ENCODE measurements around the gene C3orf22. TPM values are rescaled to one million over a fixed set of nuclear protein-coding genes. Genes with fewer than 3 reads are reported as not detected.

Gene C3orf22
- total RNA-seq, 1 experiment from 2014 or later = not detected

GRCh38 chr3:126528419-126528799 is 30.3 kb downstream of the C3orf22 start:
- no peak for DNase-seq (ENCODE audit: low spot score)

DNA sequence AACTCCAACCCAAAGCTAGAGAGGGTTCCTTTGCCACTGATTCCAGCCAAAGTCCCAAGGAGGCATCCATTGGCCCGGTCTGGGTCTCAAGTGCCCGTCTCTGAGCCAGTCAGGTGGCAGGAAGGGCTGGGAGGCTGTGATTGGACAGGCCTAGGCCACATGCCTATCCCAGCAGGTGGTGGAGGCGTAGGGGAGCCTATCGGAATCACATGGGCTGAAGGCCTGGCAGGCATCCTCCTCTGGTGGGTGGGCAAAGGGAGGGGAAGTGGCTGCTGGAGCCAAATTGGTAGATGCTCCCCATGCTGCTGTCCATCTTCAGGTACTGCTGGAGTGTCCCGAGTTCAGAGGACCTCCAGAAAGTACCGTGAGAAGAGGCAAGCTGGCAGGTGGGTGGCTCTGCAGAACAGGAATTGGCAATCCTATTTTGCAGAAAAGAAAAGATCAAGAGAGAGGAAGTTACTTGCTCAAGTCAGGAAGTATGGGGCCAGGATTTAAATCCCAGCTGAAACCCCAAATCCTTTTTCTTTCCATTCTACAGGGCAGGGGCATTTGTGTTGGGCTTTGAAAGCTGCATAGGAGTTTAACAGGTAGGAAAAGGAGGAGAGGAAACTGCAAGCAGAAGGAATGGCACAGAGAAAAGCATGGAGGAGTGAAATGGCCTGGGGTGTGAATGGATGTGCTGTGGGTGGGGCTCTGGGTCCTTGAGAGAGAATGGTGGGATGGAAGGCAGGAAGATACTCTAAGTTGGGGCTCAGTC is 31.1 kb downstream of the C3orf22 start:
- DNase-seq (ENCODE audit: low spot score) = no peak

GRCh38 chr3:126527006-126527405 is 31.7 kb downstream of the C3orf22 start:
- no peak for DNase-seq (ENCODE audit: low spot score)

- no peak for DNase-seq (ENCODE audit: low spot score)
Measured at GRCh38 chr3:126526668-126527005, 32.1 kb downstream of the C3orf22 start.

DNA sequence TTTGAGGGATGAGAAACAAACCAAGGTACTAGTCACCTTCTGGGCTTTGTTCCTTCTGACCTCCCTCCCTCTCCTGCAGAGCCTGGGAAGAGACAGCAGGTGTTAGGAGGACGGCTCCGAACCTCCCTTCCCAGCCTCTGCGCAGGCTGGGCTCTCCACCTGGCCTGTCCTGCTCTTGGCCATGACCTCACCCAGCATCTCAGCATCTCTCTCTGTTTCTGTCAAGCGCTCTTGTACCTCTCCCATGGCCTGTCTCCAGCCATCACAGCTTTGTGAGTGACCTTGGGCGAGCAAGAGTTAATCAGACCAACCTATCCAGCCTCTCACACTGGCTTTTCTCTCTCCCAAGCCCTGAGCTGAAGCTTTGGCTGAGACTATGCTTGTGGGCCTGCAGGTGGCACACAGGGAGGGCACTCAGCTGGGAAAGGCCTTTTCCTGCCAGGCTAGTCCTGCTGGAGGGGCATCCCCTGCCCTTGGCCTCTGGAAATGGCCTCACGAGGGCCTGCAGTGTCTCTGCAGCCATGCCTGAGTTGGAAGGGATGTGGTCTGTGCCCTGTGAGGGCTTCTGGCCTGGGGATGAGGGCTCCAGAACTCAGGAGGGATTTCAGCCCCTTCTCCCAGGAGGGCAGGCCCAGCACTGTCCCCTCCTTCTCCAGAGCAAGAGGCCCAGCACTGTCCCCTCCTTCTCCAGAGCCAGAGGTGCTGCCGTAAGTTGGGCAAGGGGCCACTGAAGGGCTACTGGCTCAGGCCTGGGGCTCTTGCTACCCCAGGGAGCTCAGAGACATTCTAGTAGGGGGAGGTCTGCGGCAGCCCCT is 32.7 kb downstream of the C3orf22 start:
- no peak for DNase-seq (ENCODE audit: low spot score)

DNA sequence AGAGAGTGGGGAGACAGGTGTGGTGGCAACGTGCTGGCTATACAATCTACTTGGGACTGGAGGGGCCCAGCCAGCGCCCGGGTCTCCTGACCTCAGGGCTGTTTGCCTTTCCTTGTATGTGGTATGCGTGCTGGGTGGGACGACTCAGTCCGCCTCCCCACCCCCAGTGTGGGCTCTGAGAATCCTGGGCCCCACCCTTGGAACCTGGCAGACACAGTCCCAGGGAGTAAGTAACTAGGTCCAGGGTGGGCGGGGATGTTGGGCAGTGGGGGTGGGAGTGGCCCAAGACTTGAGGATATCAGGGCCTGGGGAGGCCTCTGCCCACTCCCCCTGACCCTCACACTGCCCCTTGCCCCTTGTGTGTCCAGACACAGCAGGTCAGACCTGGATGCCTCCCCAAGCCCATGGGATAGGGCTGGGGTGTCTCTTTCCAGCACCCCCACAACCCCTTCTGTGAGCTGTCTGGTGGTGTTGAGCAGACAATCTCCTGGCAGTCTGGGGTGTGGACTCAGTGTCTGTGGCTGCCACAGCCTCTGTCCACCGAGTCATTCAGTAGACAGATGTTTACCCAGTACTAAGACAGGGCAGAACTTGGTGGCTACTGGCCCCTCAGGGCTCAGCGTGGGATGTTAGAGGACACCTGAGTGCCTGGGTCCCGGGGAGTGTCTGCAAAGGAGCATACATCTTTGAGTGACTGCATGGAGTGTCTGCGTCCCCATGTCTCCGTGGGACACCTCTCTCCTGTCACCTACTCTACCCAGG is 33.5 kb downstream of the C3orf22 start:
- DNase-seq (ENCODE audit: low spot score) = no peak

DNA sequence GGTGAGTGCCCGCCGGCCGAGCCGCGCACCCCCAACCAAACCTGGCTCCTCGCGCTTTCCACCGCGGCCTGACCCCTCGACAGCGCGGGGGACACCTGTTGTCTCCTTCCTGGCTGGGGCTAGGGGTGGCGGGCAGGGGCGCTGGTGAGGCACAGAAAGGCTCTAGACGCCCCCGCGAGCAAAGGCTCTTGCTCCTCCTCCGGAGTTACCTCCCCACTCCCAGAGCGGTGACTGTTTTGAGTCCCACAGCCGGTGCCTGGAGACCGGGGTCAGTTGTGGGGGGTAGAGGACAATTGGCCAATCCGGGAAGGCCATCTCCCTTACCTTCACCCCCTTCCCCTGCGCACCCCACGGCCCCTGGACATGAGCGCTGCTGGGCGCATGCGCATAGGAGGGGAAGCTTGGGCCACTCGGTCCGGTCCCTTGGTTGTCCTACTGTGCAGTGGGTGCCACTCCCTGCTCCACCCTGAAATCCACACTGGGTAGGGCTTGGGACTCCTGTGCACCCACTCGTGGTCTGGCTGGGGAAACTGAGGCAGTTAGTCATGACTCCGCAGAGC is 34.2 kb downstream of the C3orf22 start:
- DNase-seq (ENCODE audit: low spot score) = no peak

- peak; percentile 39 for DNase-seq (ENCODE audit: low spot score)
Measured at GRCh38 chr3:126523745-126524428, 34.8 kb downstream of the C3orf22 start, which contains the start of gene CHST13. Gene CHST13, plus strand, starts transcription at chr3:126524155. Its CDS starts 178 bp downstream, at chr3:126524333.

DNA sequence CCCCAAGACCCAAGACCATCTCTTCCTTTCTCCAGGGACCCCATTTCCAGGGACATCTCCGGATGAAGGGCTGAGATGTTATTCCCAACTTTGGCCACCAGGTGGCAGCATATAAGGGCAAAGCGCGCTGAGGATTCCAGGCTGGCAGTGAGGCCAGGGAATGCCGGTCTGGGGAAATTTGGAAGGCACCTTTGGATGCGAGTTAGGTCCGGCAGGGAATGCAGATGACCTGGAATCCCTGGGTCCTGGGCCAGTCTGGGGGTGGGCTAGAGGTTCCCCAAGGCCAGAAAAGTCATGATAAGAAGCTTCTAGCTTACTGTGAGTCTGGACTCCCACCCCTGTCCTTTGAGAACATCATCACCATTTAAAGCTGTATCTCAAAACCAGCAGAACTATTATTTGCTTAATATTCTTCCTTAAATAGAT is 36.4 kb downstream of the C3orf22 start:
- peak; percentile 67 for DNase-seq (ENCODE audit: low spot score)

DNA sequence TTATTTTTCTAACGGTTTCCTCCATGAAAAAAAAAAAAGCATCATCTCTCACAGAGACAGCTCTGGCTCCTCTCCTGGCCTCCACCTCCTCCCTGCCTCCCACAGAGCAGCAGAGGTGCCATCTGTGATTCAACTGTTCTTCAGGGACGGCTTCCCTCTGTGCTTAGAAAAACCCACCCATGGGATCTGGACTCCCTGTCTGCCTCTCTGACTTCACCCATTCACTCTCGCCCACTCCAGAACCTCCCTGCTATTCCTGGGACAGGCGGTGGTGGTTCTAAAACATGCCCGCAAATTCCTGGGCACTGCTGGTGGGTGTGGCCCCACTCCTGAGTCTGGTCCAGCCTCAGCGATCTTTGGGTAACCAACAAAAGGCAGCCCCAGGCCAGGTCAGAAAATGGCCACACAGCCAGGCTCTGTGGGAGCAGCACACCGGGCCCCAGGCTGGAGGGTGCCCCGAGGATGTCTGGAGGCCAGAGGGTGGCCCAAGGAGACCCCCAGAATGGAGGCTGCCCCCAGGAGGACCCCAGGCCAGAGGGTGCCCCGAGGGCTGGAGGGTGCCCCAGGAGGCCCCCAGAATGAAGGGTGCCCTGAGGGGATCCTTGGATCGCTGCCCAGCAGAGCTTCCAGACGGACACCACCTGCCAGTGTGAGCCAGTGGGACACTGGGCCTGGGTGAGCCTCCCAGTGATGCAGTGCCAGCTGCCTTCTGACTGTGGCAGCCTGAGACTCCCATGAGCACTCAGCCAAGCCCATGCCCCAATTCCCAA is 37.4 kb downstream of the C3orf22 start:
- DNase-seq (ENCODE audit: low spot score) = no peak

DNA sequence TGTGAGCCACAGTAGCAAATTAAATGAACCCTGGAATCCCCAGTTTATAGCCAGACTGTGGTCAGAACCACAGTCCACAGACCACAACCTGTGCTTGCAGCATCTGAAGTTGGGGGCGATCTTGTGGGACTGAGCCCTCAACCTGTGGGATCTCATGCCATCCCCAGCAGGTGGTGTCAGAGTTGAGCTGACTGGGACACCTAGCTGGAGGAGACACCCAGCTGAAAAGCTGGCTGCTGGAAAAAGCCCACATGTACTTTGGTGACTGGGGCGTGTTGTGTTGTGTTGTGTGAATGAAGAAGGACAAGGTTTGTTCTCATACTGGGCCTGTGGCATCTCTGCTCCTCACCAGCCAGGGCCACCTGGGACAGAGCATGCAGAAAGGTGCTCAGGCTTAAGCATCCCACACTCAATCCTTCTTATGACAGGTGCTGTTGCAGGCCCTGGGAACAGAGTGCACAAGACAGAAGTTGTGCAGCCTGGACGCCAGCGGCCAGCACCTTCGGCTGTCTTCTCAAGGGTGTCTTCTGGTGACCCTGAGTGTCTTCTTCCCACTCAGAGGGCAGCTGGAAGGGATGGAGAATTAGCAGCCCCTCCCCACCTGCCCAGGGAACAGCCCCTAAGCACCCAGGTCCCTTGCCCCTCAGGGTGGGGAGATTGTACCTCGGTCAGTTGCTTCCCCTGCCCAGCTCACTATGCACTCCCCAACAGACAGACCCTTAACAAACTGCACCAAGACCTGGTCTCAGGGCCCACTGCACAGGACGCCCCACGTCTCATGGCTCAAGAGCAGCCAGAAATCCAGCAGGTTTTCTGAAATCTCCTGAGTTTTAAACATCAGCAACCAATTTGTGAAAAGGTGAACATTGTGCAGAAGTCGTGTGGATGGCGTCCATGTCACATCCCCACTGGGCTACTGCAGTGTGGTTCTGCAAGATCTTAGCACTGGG is 39.0 kb downstream of the C3orf22 start:
- DNase-seq (ENCODE audit: low spot score) = no peak

DNA sequence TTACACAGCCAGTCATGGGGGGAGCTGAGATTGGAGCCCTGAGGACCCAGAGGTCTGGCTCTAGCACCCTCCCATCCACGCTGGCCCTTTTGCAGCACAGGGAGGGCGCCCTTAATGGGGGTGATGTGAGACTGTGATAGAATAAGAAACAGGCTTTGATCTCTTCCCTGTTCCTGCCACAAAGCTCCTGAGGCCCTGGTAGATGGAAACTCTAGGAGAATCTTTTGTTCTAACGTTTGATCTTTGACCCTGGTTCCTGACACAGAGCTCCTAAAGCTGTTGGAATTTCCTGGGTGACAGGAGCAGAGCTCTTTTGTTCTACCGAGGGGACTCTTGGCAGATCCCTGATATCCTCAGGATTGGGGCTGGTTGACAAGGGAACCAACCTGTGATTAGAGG is 40.0 kb downstream of the C3orf22 start:
- DNase-seq (ENCODE audit: low spot score) = no peak

DNA sequence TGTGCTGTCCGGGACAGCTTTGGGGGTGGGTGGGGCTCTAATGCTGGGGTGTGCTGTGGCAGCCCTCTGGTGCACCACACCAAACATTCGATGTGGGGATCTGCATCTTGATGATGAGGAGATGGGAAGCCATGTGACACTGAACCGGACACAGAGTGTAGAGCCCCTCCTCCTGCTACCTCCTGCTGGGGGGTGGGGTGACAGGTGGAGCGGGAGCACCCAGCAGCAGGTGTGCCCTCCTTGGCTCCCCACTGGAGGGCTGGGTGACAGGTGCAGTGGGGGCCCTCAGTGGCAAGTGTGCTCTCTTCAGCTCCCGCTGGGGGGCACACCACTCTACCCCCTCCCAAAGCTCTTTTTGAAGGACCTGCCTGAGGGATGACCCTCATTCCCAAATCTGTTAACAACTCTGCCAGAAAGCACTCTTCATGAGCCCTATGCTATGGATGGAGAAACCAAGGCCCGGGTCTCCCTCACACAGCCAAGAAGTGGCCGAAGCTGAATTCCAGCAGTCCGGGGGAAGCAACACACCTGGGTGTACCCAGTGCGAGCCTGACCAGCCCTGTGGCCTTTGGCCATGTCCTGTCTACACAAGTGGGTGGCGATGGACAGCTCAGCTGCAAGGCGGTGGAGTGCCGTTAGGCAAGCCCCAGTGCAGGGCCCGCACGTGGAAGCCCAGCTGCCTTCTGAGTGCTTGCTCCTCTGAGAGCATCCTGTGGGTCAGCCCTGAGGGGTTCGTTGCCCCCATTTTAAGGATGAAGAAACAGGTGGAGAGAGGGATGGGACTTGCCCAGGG is 40.5 kb downstream of the C3orf22 start:
- no peak for DNase-seq (ENCODE audit: low spot score)

- DNase-seq (ENCODE audit: low spot score) = no peak
Measured at GRCh38 chr3:126517291-126517951, 41.3 kb downstream of the C3orf22 start, which contains the start of gene UROC1. Gene UROC1, minus strand, starts transcription at chr3:126517773. Its CDS starts 54 bp downstream, at chr3:126517719.

GRCh38 chr3:126516936-126517290 is 41.8 kb downstream of the C3orf22 start:
- DNase-seq (ENCODE audit: low spot score) = no peak

DNA sequence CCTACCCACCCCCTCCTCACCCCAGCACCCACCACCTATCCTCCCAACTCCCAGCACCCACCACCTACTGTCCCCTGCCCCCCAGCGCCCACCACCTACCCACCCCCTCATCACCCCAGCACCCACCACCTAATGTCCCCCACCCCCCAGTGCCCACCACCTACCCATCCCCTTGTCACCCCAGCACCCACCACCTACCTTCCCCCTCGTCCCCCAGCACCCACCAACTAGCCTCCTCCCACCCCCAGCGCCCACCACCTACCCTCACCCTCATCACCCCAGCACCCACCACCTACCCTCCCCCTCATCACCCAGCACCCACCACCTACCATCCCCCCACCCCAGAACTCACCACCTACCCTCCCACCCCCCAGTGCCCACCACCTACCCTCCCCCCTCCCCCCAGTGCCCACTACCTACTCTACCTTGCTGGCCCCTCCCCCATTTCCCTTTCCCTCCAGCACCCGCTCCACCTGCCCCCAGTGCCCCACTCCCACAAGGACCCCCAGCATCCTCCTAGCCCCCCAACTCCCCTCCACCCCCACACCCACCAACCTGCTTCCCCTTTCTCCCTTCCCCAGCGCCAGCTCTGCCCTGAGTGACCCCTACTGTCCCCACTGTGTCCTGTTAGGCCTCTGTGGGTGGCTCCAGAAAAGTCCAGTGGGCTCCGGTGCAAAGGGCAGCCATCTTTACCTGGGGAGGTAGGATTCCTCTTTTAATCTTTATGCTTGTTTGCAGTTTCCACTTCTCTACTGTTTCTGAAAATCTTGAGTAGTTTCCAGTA is 42.4 kb downstream of the C3orf22 start:
- no peak for DNase-seq (ENCODE audit: low spot score)

DNA sequence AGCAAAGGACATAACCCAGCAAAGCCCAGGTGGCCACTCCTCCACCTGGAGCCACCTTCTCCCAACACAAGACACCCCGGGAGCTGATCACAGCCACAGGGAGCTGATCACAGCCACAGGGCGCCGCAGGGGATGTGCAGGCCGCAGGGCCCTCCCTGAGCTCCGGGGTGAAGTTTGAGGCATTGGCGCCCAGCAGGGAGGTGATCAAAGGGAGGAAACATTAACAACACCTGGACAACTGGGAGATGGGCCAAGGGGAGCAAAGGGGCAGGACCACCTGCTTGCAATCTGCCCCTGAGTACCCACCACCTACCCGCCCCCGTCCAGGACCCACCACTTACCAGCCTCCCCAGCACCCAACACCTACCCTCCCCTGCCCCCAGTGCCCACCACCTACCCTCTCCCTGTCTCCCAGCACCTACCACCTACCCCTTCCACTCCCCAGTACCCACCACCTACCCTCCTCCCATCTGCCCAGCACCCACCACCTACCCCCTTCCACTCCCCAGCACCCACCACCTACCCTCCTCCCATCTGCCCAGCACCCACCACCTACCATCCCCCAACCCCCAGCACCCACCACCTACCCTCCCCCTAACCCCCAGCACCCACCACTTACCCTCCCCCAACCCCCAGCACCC is 43.5 kb downstream of the C3orf22 start:
- no peak for DNase-seq (ENCODE audit: low spot score)
